NCI-H146 treated with DMSO at 0.1 percent for 48 hours (cell line): ENCODE data around the gene HGD.
"Not testable (repeated sequence)": the region's sequence is repeated elsewhere in the genome, so short reads cannot be mapped to it uniquely, and the experiment has no call there.

Experiments used
- DNase-seq: peaks from one replicate; lab custom pipeline; 2025; ENCODE audit not compliant: unreplicated experiment; lab: John Stamatoyannopoulos, UW

HGD gene

GRCh38 chr3:120680193-120680894 lies 1.7 kb downstream of the HGD start:
- DNase-seq = no peak

- no peak for DNase-seq
These were observed 3.1 kb downstream of the HGD start for GRCh38 chr3:120678984-120679383.

GRCh38 chr3:120678331-120678947 lies 3.6 kb downstream of the HGD start:
- DNase-seq = no peak

- not testable (repeated sequence) for DNase-seq
These were observed 4.8 kb downstream of the HGD start for GRCh38 chr3:120677193-120677592.

- no peak for DNase-seq
These were observed 8.9 kb downstream of the HGD start for GRCh38 chr3:120673116-120673515.

GRCh38 chr3:120670576-120670975 lies 11.5 kb downstream of the HGD start:
- DNase-seq = no peak

GRCh38 chr3:120664926-120665325 lies 17.1 kb downstream of the HGD start:
- DNase-seq = no peak

GRCh38 chr3:120661945-120662344 lies 20.1 kb downstream of the HGD start:
- DNase-seq = no peak

GRCh38 chr3:120661106-120661905 lies 20.7 kb downstream of the HGD start:
- DNase-seq = no peak

GRCh38 chr3:120659834-120660233 lies 22.2 kb downstream of the HGD start:
- DNase-seq = no peak

GRCh38 chr3:120659285-120659684 lies 22.8 kb downstream of the HGD start:
- no peak for DNase-seq

GRCh38 chr3:120652896-120653545 lies 29.0 kb downstream of the HGD start:
- no peak for DNase-seq

- DNase-seq = no peak
These were observed 29.8 kb downstream of the HGD start for GRCh38 chr3:120652281-120652680.

GRCh38 chr3:120650311-120650710 lies 31.7 kb downstream of the HGD start:
- no peak for DNase-seq

GRCh38 chr3:120649830-120650233 lies 32.2 kb downstream of the HGD start:
- no peak for DNase-seq

GRCh38 chr3:120648290-120648689 lies 33.7 kb downstream of the HGD start:
- no peak for DNase-seq

- DNase-seq = no peak
These were observed 35.1 kb downstream of the HGD start for GRCh38 chr3:120646771-120647432.

GRCh38 chr3:120645083-120645845 lies 36.8 kb downstream of the HGD start:
- DNase-seq = no peak

- no peak for DNase-seq
These were observed 39.6 kb downstream of the HGD start for GRCh38 chr3:120642368-120642948.

- no peak for DNase-seq
These were observed 40.3 kb downstream of the HGD start for GRCh38 chr3:120641696-120642246.
